Measurements from ENCODE around the gene OR2V2.
"Not testable (repeated sequence)": the region's sequence is repeated elsewhere in the genome, so short reads cannot be mapped to it uniquely, and the experiment has no call there.

Gene OR2V2

DNA sequence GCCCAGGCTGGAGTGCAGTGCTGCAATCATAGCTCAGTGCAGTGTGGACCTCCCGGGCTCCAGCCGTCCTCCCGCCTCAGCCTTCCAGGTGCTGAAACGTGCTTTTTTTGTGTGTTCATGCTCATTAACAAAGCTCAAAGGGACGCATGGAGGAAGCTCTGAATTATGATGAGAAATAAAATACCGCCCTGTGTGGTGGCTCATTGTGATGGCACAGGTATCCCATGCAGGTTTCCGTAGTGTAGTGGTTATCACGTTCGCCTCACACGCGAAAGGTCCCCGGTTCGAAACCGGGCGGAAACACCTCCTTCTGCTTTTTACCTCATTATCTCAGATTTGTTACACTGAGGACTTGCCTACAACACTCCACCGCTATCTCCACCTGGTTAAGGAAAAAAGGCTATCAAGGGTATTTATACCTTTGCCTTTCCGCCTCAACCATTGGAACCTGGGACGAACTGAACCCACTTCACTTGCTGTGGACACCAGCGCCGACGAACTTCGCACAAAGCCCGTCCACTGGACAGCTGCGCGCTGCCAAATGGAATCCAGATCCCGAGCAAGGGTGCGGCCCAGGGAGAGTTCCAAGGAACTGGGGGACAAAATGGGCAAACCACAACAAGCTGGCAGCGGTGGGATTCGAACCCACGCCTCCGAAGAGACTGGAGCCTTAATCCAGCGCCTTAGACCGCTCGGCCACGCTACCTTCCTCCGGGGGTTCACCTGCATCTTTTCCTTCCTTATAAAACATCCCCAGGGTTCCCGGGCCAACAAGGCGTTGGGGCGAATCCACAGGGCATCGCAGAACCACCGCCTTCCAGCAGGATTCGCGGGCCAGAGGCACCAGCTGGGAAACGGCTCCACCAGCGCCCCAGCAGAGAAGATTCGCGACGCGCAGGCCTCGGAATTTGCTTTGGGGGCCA, 26.3 kb downstream of the OR2V2 start:
- no peaks in the 10 kb centered on the region for H3K36me3 Mint-ChIP-seq (ENCODE audit: low read depth)
- no peak overlapping the region for H3K27ac Mint-ChIP-seq
- peaks cover 3% of the 10 kb centered on the region for H3K9me3 Mint-ChIP-seq
- peaks cover 87% of the 10 kb centered on the region for H3K27me3 Mint-ChIP-seq (ENCODE audit: low read depth)
- peak overlapping the region; percentile 24 to 56 (median 47) for H3K4me3 Mint-ChIP-seq
- H3K4me1 Mint-ChIP-seq: peaks cover 28% of the 10 kb centered on the region
- TF ChIP-seq, protein P1, sequence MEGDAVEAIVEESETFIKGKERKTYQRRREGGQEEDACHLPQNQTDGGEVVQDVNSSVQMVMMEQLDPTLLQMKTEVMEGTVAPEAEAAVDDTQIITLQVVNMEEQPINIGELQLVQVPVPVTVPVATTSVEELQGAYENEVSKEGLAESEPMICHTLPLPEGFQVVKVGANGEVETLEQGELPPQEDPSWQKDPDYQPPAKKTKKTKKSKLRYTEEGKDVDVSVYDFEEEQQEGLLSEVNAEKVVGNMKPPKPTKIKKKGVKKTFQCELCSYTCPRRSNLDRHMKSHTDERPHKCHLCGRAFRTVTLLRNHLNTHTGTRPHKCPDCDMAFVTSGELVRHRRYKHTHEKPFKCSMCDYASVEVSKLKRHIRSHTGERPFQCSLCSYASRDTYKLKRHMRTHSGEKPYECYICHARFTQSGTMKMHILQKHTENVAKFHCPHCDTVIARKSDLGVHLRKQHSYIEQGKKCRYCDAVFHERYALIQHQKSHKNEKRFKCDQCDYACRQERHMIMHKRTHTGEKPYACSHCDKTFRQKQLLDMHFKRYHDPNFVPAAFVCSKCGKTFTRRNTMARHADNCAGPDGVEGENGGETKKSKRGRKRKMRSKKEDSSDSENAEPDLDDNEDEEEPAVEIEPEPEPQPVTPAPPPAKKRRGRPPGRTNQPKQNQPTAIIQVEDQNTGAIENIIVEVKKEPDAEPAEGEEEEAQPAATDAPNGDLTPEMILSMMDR (IDR thresholded peaks at IDR 0.05; ENCODE audit: unreplicated experiment in 3 of 3): no peak

DNA sequence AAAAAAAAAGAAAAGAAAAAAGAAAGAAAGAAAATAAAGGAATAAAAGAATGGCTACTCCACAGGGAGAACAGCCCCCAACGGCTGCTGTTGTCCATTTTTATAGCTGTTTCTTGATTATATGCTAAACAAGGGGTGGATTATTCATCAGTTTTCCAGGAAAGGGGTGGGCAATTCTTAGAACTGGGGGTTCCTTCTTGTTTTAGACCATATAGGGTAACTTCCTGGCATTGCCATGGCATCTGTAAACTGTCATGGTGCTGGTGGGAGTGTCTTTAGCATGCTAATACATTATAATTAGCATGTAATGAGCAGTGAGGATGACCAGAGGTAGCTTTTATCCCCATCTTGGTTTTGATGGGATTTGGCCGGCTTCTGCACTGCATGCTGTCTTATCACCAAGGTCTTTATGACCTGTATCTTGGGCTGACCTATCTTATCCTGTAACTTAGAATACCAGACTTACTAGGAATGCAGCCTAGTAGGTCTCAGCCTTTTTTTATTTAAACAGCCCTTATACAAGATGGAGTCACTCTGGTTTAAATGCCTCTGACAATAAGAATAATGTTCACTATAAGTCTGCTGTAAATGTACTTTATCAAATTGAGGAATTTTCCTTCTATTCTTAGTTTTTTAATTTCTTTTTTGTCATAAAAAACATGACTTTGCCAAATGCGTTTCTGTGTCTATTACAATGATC, 29.0 kb downstream of the OR2V2 start:
- TF ChIP-seq, protein P1 (IDR thresholded peaks at IDR 0.05; ENCODE audit: unreplicated experiment in 3 of 3): no peak
- Mint-ChIP-seq H3K27ac (no peak overlapping the region), H3K36me3 (ENCODE audit: low read depth) (no peaks in the 10 kb centered on the region), H3K4me1 (peaks cover 7% of the 10 kb centered on the region), H3K9me3 (no peaks in the 10 kb centered on the region), H3K4me3 (no peak overlapping the region), H3K27me3 (ENCODE audit: low read depth) (peaks cover 60% of the 10 kb centered on the region)

DNA sequence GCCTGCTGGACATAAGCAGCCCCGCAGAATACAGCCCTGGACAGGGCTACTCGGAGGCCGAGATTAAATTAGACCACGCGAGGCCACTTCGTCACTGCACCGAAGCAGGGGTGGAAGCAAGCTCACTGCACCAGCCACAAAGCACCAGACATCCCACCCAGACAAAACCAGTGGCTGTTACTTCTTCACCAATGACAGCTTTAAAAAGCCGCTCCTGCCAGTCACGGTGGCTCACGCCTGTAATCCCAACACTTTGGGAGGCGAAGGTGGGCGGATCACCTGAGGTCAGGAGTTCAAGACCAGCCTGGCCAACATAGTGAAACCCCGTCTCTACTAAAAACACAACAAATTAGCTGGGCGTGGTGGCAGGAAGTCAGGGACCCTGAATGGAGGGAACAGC, 30.2 kb downstream of the OR2V2 start:
- not testable (repeated sequence) for H3K9me3 Mint-ChIP-seq; H3K36me3 Mint-ChIP-seq (ENCODE audit: low read depth); H3K27ac Mint-ChIP-seq; H3K4me3 Mint-ChIP-seq
- Mint-ChIP-seq H3K4me1 (peaks cover 11% of the 10 kb centered on the region), H3K27me3 (ENCODE audit: low read depth) (peaks cover 48% of the 10 kb centered on the region)

DNA sequence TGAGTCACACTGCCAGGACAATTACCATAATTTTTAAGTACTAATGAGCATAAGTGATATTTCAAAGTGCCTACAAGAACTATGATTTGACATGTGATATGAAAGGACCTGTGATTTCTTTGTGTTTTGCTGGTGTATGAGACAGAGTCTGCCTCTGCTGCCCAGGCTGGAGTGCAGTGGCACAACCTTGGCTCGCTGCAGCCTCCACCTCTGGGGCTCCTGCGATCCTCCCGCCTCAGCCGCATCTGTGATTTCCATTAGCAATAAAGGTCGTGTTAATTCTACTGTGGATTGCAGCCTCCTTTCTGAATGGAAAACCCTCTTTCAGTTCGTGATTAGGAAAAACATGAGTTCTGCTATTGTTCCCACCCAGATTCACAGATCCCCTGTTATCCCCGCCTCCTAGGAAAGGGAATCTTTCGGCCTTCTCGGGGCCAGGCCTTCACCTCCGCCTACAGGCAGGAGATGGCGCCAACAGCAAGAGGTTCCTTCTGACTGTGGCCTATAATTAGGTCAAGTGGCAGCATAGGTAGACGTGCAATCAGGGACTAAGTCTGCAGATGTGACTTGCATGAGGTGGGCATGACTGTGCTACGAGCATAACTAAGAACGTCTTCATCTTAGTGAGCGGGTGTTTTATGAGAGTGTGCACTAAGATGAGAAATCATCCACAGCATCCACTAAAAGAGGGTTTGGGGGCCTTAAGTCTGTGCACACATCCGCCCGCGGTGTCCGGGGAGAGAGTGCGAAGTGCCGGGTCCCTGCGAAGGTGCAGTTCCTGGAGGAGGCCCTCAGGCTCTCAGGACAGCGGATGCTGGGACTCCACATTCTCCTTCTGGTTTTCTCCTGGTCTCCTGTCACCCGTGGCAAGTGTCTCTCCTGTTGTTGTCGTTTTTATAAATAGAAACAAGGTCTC, 34.5 kb downstream of the OR2V2 start:
- Mint-ChIP-seq H3K4me3 (peak overlapping the region; percentile 66 to 71 (median 70)), H3K9me3 (no peaks in the 10 kb centered on the region), H3K27me3 (ENCODE audit: low read depth) (peaks cover 14% of the 10 kb centered on the region), H3K4me1 (peaks cover 9% of the 10 kb centered on the region), H3K36me3 (ENCODE audit: low read depth) (no peaks in the 10 kb centered on the region), H3K27ac (peak overlapping the region in 2 of 3 experiments; percentile 66 to 74)
- TF ChIP-seq, protein P1 (IDR thresholded peaks at IDR 0.05; ENCODE audit: unreplicated experiment in 3 of 3): peak; percentile 51 to 67 (median 52)

DNA sequence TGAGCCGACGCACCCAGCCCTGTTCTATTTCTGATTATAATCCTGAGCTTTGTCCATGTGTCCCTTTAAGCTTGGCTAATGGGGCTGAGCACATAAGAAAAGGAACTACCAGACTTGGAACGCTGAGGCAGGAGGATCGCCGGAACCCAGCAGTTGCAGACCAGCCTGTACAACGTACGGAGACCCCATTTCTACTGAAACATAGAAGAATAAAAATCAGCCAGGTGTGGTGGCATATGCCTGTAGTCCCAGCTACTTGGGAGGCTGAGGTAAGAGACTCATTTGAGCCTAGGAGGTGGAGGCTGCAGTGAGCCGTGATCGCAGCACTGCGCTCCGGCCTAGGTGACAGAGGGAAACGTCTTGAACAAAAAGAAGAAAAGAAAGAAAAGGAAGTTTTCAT, 35.3 kb downstream of the OR2V2 start:
- H3K36me3 Mint-ChIP-seq (ENCODE audit: low read depth): no peaks in the 10 kb centered on the region
- peak overlapping the region in 1 of 3 experiments; percentile 91 for H3K27ac Mint-ChIP-seq
- TF ChIP-seq, protein P1 (IDR thresholded peaks at IDR 0.05; ENCODE audit: unreplicated experiment in 3 of 3): no peak
- peaks cover 11% of the 10 kb centered on the region for H3K4me1 Mint-ChIP-seq
- H3K9me3 Mint-ChIP-seq: no peaks in the 10 kb centered on the region
- peaks cover 8% of the 10 kb centered on the region for H3K27me3 Mint-ChIP-seq (ENCODE audit: low read depth)
- peak overlapping the region; percentile 73 to 77 (median 76) for H3K4me3 Mint-ChIP-seq

Data from nephron (organoid).